NB4 (cell line): ENCODE results near the gene PPP2R5D.

ENCODE experiments used
- MYC ChIP-seq: IDR thresholded peaks from 2 replicates; pipeline ENCODE4 v1.6.1; 2011; ENCODE audit warnings: low read depth, low read length
- POLR2A ChIP-seq: IDR thresholded peaks from 2 replicates; pipeline ENCODE4 v1.6.1; 2011; ENCODE audit warnings: mild to moderate bottlenecking; ENCODE audit not compliant: insufficient read length; ENCODE audit errors: extremely low read depth
- TF ChIP-seq, protein P1 (sequence below): IDR thresholded peaks from one replicate; pipeline ENCODE4 v1.5.1; 2012; ENCODE audit warnings: low read depth, low read length

DNA sequence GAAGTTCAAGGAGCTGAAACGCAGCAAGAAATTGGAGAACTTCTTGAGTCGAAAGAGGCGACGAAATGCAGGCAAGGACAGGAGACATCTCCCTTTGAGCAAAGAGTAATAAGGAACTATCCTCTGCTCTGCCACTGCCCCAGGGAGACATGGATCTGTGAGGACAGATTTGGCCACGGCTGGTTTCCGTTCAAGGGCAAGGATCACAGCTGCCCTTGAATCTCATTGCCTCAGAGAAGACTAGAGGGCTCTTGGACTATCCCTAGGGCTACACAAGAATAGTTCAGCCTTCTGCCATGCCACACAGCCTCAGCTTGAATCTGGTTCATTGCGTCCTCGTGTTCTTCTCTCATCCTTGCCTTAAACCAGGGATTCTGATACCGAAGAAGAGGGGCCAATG is 44.8 kb downstream of the PPP2R5D start:
- TF ChIP-seq, protein P1, sequence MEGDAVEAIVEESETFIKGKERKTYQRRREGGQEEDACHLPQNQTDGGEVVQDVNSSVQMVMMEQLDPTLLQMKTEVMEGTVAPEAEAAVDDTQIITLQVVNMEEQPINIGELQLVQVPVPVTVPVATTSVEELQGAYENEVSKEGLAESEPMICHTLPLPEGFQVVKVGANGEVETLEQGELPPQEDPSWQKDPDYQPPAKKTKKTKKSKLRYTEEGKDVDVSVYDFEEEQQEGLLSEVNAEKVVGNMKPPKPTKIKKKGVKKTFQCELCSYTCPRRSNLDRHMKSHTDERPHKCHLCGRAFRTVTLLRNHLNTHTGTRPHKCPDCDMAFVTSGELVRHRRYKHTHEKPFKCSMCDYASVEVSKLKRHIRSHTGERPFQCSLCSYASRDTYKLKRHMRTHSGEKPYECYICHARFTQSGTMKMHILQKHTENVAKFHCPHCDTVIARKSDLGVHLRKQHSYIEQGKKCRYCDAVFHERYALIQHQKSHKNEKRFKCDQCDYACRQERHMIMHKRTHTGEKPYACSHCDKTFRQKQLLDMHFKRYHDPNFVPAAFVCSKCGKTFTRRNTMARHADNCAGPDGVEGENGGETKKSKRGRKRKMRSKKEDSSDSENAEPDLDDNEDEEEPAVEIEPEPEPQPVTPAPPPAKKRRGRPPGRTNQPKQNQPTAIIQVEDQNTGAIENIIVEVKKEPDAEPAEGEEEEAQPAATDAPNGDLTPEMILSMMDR = no peak
- TF ChIP-seq POLR2A (no peak), MYC (no peak)
